IPS-NIHi11 (cell line): ENCODE data around the gene GALNT6.

Source experiments
- DNase-seq: peaks from one replicate; pipeline ENCODE4 v3.0.0; 2012; ENCODE audit warnings: mixed read lengths, low spot score

The GALNT6 gene, protein sequence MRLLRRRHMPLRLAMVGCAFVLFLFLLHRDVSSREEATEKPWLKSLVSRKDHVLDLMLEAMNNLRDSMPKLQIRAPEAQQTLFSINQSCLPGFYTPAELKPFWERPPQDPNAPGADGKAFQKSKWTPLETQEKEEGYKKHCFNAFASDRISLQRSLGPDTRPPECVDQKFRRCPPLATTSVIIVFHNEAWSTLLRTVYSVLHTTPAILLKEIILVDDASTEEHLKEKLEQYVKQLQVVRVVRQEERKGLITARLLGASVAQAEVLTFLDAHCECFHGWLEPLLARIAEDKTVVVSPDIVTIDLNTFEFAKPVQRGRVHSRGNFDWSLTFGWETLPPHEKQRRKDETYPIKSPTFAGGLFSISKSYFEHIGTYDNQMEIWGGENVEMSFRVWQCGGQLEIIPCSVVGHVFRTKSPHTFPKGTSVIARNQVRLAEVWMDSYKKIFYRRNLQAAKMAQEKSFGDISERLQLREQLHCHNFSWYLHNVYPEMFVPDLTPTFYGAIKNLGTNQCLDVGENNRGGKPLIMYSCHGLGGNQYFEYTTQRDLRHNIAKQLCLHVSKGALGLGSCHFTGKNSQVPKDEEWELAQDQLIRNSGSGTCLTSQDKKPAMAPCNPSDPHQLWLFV

DNA sequence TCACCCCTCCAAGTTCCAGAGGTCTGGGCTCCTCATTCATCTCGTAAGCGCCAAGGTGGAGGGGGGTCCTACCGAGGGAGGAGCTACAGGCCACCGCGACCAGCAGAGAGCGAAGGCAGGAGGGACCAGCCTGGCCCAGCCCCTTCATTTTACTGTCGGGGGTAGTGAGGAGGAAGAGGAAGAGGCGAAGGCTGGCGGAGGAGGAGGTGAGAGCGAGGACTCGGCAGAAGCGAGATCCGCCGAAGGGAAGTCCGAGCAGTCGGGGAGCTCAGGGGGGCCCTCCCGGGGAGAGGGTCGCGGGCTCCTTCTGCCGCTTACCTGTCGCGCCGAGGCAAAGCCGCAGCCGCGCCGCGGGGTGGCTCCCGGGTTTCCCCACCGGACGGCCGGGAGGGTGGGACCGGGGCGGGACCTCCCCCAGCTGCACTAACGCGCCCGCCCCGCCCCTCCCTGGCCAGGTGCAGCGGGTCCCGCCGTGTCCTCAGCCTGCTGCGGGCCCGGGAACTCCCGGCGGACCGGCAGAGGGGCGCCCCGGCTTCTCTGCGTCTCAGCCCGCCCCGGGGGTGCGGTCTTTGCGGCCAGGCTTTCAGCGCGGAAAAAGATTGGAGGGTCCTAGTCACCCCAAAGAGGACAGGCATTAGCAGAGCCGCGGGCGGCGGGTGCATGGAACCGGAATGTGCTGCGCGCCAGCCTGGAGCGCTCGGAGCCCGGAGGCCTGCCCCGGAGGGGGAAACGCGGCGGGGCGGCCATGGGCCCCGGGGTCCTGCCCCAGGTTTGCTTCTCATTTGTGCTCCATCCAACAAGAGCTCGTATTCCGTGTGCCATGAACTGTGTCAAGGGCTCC lies at the start of gene GALNT6:
TSS of gene GALNT6 (minus strand) at position 124 of the 841 bp plus-strand sequence. CDS start 11,625 bp downstream, outside the sequence.
- peak; percentile 89 for DNase-seq

DNA sequence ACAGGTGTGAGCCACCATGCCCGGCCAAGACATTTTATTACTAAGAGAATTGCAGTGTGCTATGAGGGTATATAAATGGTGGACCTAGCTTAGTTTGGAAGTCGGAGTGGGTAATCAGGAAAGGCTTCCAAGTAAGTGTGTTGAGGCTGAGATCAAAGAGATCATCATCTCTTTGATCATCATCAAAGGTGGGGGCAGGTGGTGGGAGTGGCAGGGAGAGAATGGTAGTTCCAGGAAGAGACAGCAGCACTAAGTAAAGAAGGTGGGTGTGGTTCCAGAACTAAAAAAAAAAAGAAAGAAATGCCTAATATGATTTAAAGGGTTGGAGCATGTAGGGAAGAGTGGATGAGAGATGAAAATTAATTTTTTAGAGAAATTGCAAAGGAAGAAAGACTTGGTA lies 48.1 kb upstream of the GALNT6 start:
- no peak for DNase-seq

DNA sequence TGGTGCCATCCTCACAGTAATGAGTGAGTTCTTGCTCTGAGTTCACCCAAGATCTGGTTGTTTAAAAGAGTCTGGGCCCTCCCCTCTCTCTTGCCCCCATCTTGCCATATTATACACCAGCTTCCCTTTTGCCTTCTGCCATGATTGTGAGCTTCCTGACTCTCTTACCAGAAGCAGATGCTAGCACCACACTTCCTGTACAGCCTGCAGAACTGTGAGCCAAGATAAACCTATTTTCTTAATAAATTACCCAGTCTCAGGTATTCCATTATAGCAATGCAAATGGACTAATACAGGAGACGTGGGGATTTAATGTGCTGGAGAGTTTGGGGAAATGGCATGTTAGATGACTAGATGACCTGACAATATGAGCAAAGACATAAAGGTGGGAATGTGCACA lies 46.2 kb upstream of the GALNT6 start:
- no peak for DNase-seq

GRCh38 chr12:51434305-51434704 lies 43.1 kb upstream of the GALNT6 start:
- no peak for DNase-seq

DNA sequence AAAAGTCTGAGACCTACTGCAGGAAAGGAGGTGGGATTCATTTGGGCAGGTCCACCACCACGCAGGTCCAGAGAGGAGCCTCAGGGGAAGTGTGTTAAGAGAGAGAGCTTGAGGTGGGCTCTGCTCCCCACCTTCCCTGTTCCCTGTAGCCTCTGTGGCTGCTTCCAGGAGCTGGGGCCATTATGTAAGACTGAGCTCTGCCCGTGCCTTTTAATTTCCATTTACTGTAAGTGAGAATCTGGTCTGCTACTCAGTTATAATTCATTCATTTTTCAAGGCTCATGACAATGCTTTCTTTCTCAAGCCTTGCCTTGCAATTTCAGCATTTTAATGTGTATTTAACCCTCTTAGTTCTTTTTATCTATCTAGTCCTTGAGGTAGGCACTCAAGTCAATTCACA lies 41.7 kb upstream of the GALNT6 start:
- no peak for DNase-seq

GRCh38 chr12:51430196-51430895 lies 39.1 kb upstream of the GALNT6 start:
- DNase-seq, result no peak

DNA sequence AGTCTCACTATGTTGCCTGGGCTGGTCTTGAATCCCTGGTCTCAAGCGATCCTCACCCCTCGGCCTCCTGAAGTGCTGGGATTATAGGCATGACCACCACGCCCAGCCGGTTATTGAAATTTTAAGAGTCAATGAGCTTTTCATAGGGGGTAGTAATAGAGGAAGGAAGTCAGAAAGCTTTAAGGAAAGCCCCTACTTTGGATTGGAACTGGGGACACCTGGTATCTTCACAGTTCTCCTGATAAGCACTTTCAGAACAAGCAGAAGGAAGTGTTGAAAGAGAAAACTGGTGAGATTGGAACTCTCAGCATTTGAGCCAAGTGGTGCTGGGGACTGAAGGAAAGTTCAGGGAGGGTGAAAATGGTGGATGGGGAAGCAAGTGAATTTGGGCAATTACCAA lies 38.5 kb upstream of the GALNT6 start:
- DNase-seq, result no peak

GRCh38 chr12:51428256-51428655 lies 37.0 kb upstream of the GALNT6 start:
- DNase-seq, result no peak

DNA sequence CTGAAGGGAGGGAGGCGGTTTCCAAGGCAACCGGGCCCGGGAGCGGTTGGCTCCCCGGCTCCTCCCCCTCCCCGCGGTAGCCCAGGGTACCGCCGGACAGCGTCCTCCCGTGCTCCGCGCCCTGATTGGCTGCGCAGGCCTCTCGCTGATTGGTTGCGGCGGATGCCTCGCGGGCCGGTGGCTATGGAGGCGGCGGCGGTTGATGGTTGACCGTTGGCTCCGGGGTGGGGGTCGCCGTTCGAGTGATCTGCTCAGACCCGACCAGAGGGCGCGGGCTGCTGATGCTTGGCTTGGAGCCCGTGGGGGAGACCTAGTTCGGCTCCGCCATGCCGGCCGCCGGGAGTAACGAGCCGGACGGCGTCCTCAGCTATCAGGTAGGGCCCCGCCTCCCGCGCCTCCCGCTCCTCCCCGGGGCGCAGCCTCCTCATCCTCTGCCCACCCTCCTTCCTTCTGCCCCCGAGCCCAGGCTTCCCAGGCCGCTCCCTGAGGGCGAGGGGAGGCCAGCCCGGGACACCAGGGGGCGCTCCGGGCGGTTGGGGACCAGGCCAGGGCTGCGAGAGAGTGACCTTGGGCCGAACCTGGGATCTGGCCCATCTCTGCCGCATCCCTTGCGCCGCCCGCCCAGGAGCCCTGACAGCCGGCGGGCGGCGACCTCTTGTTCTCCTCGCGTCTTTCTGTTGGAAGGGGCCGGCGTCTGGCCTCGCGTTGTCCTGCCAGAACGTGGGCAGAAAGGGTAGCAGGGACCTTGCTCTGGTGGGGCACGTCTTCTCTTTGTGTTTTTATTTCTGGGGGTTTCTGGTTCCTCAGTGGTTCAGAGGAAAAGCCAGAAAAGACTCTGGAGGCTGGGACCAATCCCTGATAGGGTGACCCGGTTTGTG lies 33.7 kb upstream of the GALNT6 start, which contains the start of gene SLC4A8:
TSS of gene SLC4A8 (plus strand) at position 170 of the 878 bp plus-strand sequence. CDS start at position 327, 157 bp downstream.
- peak; percentile 100 for DNase-seq

GRCh38 chr12:51424094-51424661 lies 33.0 kb upstream of the GALNT6 start:
- no peak for DNase-seq

GRCh38 chr12:51421266-51421884 lies 30.2 kb upstream of the GALNT6 start:
- DNase-seq, result peak; percentile 73

DNA sequence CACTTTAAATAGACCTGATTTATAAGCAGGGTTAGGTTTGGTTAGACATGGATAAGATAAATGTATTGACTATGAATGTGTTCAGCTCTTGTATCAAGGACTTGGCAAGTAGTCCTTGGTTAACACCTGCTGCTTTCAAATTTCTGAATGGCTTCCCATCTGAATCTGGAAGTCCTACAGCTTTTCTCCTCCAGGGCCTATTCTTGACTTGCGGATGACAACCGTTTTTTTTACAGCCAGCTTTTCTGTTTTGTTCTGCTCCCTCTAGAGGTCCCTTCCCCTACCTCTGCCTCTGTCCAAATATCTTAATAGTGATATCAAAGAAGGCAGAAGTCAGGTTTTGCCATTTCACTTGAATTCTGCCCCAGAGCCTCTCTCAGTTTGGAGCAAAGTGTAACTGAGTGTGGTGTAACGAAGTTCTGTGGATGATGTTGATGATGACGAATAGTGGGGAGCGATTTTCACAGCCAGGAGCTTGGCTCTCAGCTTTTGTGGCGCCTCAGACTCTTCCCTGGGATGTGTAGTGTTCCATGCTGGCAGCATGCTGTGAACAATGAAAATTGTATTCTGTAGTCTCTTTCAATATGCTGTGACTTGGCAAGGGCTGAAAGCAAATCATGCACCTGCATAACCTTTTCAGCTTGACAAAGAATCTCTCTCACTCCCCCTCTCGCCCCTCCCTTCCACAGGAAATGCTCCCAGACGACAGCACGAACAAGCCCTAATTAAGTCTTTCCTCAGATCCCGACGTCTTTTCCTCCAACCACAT lies 28.4 kb upstream of the GALNT6 start:
- DNase-seq, result peak; percentile 38

DNA sequence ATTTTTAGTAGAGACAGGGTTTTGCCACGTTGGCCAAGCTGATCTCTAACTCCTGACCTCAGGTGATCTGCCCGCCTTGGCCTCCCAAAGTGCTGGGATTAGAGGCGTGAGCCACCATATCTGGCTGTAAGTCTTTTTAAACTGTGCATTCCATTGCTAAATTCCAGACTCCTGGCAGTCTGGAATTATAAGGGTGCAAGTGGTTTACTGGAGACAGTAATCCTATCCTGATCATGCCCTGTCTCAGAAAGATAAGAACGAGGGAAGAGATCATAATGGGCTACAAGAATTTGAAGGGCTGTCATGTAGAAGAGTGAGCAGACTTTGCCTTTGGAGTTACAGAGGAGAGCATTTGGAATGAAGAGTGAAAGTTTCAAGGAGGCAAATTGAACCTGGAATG lies 26.6 kb upstream of the GALNT6 start:
- DNase-seq, result no peak

GRCh38 chr12:51415931-51416330 lies 24.7 kb upstream of the GALNT6 start:
- DNase-seq, result no peak

GRCh38 chr12:51413791-51414190 lies 22.6 kb upstream of the GALNT6 start:
- no peak for DNase-seq

GRCh38 chr12:51413149-51413548 lies 21.9 kb upstream of the GALNT6 start:
- no peak for DNase-seq

GRCh38 chr12:51409846-51410245 lies 18.6 kb upstream of the GALNT6 start:
- DNase-seq, result no peak

DNA sequence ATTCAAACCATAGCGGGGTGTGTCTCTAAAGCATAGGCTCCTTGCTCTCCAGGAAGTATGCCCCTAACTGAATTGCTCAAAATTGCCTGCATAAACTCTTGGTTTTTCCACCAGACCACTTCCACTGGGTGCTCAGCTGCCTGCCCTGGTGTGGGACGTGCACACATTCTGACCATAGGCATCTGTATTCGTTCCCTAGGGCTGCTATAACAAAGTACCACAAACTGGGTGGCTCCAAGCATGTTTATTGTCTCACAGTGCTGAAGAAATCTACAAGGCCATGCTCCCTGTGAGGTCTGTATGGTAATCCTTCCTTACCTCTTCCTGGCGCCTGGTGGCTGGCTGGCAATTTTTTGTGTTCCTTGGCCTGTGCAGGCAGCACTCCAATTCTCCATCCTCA lies 16.4 kb upstream of the GALNT6 start:
- DNase-seq, result no peak

GRCh38 chr12:51406859-51407258 lies 15.7 kb upstream of the GALNT6 start:
- no peak for DNase-seq
